ENCODE measurements around the gene CNTF.

CNTF gene

GRCh38 chr11:58609723-58610122 is 12.7 kb upstream of the CNTF start:
- Histone ChIP-seq H3K9me3 (ENCODE audit: insufficient read depth, low read length) (no peaks in the 10 kb centered on the region), H3K4me1 (ENCODE audit: insufficient read depth, insufficient read length) (no peaks in the 10 kb centered on the region), H3K27me3 (ENCODE audit: insufficient read depth, insufficient read length) (no peaks in the 10 kb centered on the region), H3K4me3 (ENCODE audit: insufficient read length, low read depth) (no peak overlapping the region), H3K9ac (ENCODE audit: insufficient read length, low read depth) (no peak overlapping the region), H3K36me3 (ENCODE audit: insufficient read depth, insufficient read length, low read length) (peaks cover 52% of the 10 kb centered on the region)
- DNase-seq (ENCODE audit: low read depth, low spot score), result no peak
- TF ChIP-seq SUZ12 (IDR thresholded peaks at IDR 0.05; ENCODE audit: extremely low read depth, insufficient read depth, insufficient read length) (no peak), YY1 (IDR thresholded peaks at IDR 0.05; ENCODE audit: insufficient read depth, insufficient read length) (no peak), ZNF274 (IDR thresholded peaks at IDR 0.05; ENCODE audit: low read depth, low read length) (no peak)

GRCh38 chr11:58613228-58613627 is 9.2 kb upstream of the CNTF start:
- Histone ChIP-seq H3K4me3 (ENCODE audit: insufficient read length, low read depth) (no peak overlapping the region), H3K9me3 (ENCODE audit: insufficient read depth, low read length) (no peaks in the 10 kb centered on the region), H3K27me3 (ENCODE audit: insufficient read depth, insufficient read length) (no peaks in the 10 kb centered on the region), H3K4me1 (ENCODE audit: insufficient read depth, insufficient read length) (no peaks in the 10 kb centered on the region), H3K36me3 (ENCODE audit: insufficient read depth, insufficient read length, low read length) (peaks cover 85% of the 10 kb centered on the region), H3K9ac (ENCODE audit: insufficient read length, low read depth) (no peak overlapping the region)
- DNase-seq (ENCODE audit: low read depth, low spot score), result no peak
- TF ChIP-seq SUZ12 (IDR thresholded peaks at IDR 0.05; ENCODE audit: extremely low read depth, insufficient read depth, insufficient read length) (no peak), ZNF274 (IDR thresholded peaks at IDR 0.05; ENCODE audit: low read depth, low read length) (no peak), YY1 (IDR thresholded peaks at IDR 0.05; ENCODE audit: insufficient read depth, insufficient read length) (no peak)

- Histone ChIP-seq H3K4me1 (ENCODE audit: insufficient read depth, insufficient read length) (no peaks in the 10 kb centered on the region), H3K27me3 (ENCODE audit: insufficient read depth, insufficient read length) (no peaks in the 10 kb centered on the region), H3K9me3 (ENCODE audit: insufficient read depth, low read length) (no peaks in the 10 kb centered on the region), H3K36me3 (ENCODE audit: insufficient read depth, insufficient read length, low read length) (peaks cover 98% of the 10 kb centered on the region), H3K4me3 (ENCODE audit: insufficient read length, low read depth) (no peak overlapping the region), H3K9ac (ENCODE audit: insufficient read length, low read depth) (no peak overlapping the region)
- no peak for TF ChIP-seq YY1 (IDR thresholded peaks at IDR 0.05; ENCODE audit: insufficient read depth, insufficient read length)
- no peak for TF ChIP-seq SUZ12 (IDR thresholded peaks at IDR 0.05; ENCODE audit: extremely low read depth, insufficient read depth, insufficient read length)
- TF ChIP-seq ZNF274 (IDR thresholded peaks at IDR 0.05; ENCODE audit: low read depth, low read length), result no peak
- DNase-seq (ENCODE audit: low read depth, low spot score), result no peak
Measured at GRCh38 chr11:58615559-58615958, 6.9 kb upstream of the CNTF start.

- no peak for TF ChIP-seq SUZ12 (IDR thresholded peaks at IDR 0.05; ENCODE audit: extremely low read depth, insufficient read depth, insufficient read length)
- TF ChIP-seq ZNF274 (IDR thresholded peaks at IDR 0.05; ENCODE audit: low read depth, low read length), result no peak
- no peak overlapping the region for H3K4me3 ChIP-seq (ENCODE audit: insufficient read length, low read depth)
- H3K9ac ChIP-seq (ENCODE audit: insufficient read length, low read depth), result no peak overlapping the region
- no peaks in the 10 kb centered on the region for H3K27me3 ChIP-seq (ENCODE audit: insufficient read depth, insufficient read length)
- no peaks in the 10 kb centered on the region for H3K4me1 ChIP-seq (ENCODE audit: insufficient read depth, insufficient read length)
- no peak for DNase-seq (ENCODE audit: low read depth, low spot score)
- peaks cover 93% of the 10 kb centered on the region for H3K36me3 ChIP-seq (ENCODE audit: insufficient read depth, insufficient read length, low read length)
- no peaks in the 10 kb centered on the region for H3K9me3 ChIP-seq (ENCODE audit: insufficient read depth, low read length)
Measured at GRCh38 chr11:58616594-58616993, 5.9 kb upstream of the CNTF start.

GRCh38 chr11:58617976-58618557 is 4.4 kb upstream of the CNTF start:
- Histone ChIP-seq H3K4me1 (ENCODE audit: insufficient read depth, insufficient read length) (no peaks in the 10 kb centered on the region), H3K9me3 (ENCODE audit: insufficient read depth, low read length) (no peaks in the 10 kb centered on the region), H3K9ac (ENCODE audit: insufficient read length, low read depth) (no peak overlapping the region), H3K4me3 (ENCODE audit: insufficient read length, low read depth) (no peak overlapping the region), H3K27me3 (ENCODE audit: insufficient read depth, insufficient read length) (no peaks in the 10 kb centered on the region), H3K36me3 (ENCODE audit: insufficient read depth, insufficient read length, low read length) (peaks cover 91% of the 10 kb centered on the region)
- TF ChIP-seq SUZ12 (IDR thresholded peaks at IDR 0.05; ENCODE audit: extremely low read depth, insufficient read depth, insufficient read length) (no peak), YY1 (IDR thresholded peaks at IDR 0.05; ENCODE audit: insufficient read depth, insufficient read length) (no peak), ZNF274 (IDR thresholded peaks at IDR 0.05; ENCODE audit: low read depth, low read length) (no peak)
- DNase-seq (ENCODE audit: low read depth, low spot score), result no peak

- Histone ChIP-seq H3K4me3 (ENCODE audit: insufficient read length, low read depth) (no peak overlapping the region), H3K4me1 (ENCODE audit: insufficient read depth, insufficient read length) (no peaks in the 10 kb centered on the region), H3K9ac (ENCODE audit: insufficient read length, low read depth) (no peak overlapping the region), H3K36me3 (ENCODE audit: insufficient read depth, insufficient read length, low read length) (peaks cover 78% of the 10 kb centered on the region), H3K9me3 (ENCODE audit: insufficient read depth, low read length) (no peaks in the 10 kb centered on the region), H3K27me3 (ENCODE audit: insufficient read depth, insufficient read length) (no peaks in the 10 kb centered on the region)
- TF ChIP-seq ZNF274 (IDR thresholded peaks at IDR 0.05; ENCODE audit: low read depth, low read length) (no peak), SUZ12 (IDR thresholded peaks at IDR 0.05; ENCODE audit: extremely low read depth, insufficient read depth, insufficient read length) (no peak), YY1 (IDR thresholded peaks at IDR 0.05; ENCODE audit: insufficient read depth, insufficient read length) (no peak)
- no peak for DNase-seq (ENCODE audit: low read depth, low spot score)
Measured at GRCh38 chr11:58621586-58622262, 741 bp upstream of the CNTF start.

- DNase-seq (ENCODE audit: low read depth, low spot score), result no peak
- Histone ChIP-seq H3K4me1 (ENCODE audit: insufficient read depth, insufficient read length) (no peaks in the 10 kb centered on the region), H3K36me3 (ENCODE audit: insufficient read depth, insufficient read length, low read length) (peaks cover 48% of the 10 kb centered on the region), H3K27me3 (ENCODE audit: insufficient read depth, insufficient read length) (no peaks in the 10 kb centered on the region), H3K4me3 (ENCODE audit: insufficient read length, low read depth) (no peak overlapping the region), H3K9ac (ENCODE audit: insufficient read length, low read depth) (no peak overlapping the region), H3K9me3 (ENCODE audit: insufficient read depth, low read length) (no peaks in the 10 kb centered on the region)
- TF ChIP-seq YY1 (IDR thresholded peaks at IDR 0.05; ENCODE audit: insufficient read depth, insufficient read length) (no peak), SUZ12 (IDR thresholded peaks at IDR 0.05; ENCODE audit: extremely low read depth, insufficient read depth, insufficient read length) (no peak), ZNF274 (IDR thresholded peaks at IDR 0.05; ENCODE audit: low read depth, low read length) (no peak)
Measured at GRCh38 chr11:58625086-58625485, 2.6 kb downstream of the CNTF start.

Data from NT2/D1 (cell line).